HepG2 (cell line): ENCODE measurements around the gene SATB2.

Experiments used
- MTF1 ChIP-seq: sonication (generic); formaldehyde crosslinking; IDR thresholded peaks from 2 replicates; pipeline ENCODE4 v1.5.0; 2020; ENCODE audit warnings: missing genetic modification reagents
- MXI1 ChIP-seq: IDR thresholded peaks from 3 replicates; pipeline ENCODE4 v1.6.1; 2012; ENCODE audit warnings: low read depth, low read length, inconsistent platforms, borderline replicate concordance
- SALL2 ChIP-seq: sonication (generic); formaldehyde crosslinking; IDR thresholded peaks from 2 replicates; pipeline ENCODE4 v1.8.1; 2023; ENCODE audit warnings: mild to moderate bottlenecking, missing genetic modification reagents, inconsistent platforms
- ZFP36L1 ChIP-seq: sonication (generic); formaldehyde crosslinking; IDR thresholded peaks from 2 replicates; pipeline ENCODE4 v1.8.0; 2022; ENCODE audit warnings: mild to moderate bottlenecking, missing genetic modification reagents, moderate library complexity
- TF ChIP-seq, protein P1 (sequence below), 2 experiments: fragments of 450-650 bp in 1 of 2; sonication (generic) in 1 of 2; formaldehyde crosslinking in 1 of 2; IDR thresholded peaks; 2 replicates each; pipeline versions ENCODE4 v1.6.1 to v1.8.0; 2016 to 2022; ENCODE audit warnings: antibody characterized with exemption in 1 of 2, mild to moderate bottlenecking in 1 of 2, missing genetic modification reagents in 1 of 2
- TF ChIP-seq, protein P2 (sequence below): sonication (generic); formaldehyde crosslinking; IDR thresholded peaks from 2 replicates; pipeline ENCODE4 v1.5.0; 2020; ENCODE audit warnings: mild to moderate bottlenecking, missing genetic modification reagents, moderate library complexity

DNA sequence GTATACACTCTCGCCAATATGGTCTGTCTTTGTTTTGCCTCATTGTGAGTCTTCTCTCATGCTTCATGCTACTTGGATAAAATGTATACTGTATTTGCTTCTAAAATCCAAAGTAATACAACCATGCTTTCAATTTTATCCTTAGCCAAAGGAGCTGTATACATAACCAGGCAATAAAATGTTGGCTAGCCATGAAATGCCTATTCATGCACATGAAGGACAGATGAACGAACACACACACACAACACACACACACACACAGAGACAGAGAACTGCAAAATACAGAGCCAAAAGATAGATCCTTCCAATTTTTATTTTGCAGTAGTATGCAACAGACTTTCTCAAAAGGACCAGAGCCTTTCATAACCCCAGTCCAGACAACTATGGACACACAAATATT, 113.7 kb downstream of the SATB2 start:
- TF ChIP-seq, protein P1, sequence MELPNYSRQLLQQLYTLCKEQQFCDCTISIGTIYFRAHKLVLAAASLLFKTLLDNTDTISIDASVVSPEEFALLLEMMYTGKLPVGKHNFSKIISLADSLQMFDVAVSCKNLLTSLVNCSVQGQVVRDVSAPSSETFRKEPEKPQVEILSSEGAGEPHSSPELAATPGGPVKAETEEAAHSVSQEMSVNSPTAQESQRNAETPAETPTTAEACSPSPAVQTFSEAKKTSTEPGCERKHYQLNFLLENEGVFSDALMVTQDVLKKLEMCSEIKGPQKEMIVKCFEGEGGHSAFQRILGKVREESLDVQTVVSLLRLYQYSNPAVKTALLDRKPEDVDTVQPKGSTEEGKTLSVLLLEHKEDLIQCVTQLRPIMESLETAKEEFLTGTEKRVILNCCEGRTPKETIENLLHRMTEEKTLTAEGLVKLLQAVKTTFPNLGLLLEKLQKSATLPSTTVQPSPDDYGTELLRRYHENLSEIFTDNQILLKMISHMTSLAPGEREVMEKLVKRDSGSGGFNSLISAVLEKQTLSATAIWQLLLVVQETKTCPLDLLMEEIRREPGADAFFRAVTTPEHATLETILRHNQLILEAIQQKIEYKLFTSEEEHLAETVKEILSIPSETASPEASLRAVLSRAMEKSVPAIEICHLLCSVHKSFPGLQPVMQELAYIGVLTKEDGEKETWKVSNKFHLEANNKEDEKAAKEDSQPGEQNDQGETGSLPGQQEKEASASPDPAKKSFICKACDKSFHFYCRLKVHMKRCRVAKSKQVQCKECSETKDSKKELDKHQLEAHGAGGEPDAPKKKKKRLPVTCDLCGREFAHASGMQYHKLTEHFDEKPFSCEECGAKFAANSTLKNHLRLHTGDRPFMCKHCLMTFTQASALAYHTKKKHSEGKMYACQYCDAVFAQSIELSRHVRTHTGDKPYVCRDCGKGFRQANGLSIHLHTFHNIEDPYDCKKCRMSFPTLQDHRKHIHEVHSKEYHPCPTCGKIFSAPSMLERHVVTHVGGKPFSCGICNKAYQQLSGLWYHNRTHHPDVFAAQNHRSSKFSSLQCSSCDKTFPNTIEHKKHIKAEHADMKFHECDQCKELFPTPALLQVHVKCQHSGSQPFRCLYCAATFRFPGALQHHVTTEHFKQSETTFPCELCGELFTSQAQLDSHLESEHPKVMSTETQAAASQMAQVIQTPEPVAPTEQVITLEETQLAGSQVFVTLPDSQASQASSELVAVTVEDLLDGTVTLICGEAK (IDR thresholded peaks at IDR 0.05) = no peak
- TF ChIP-seq, protein P1 (CRISPR knock-in tag; IDR thresholded peaks at IDR 0.05) = no peak
- TF ChIP-seq, protein P2, sequence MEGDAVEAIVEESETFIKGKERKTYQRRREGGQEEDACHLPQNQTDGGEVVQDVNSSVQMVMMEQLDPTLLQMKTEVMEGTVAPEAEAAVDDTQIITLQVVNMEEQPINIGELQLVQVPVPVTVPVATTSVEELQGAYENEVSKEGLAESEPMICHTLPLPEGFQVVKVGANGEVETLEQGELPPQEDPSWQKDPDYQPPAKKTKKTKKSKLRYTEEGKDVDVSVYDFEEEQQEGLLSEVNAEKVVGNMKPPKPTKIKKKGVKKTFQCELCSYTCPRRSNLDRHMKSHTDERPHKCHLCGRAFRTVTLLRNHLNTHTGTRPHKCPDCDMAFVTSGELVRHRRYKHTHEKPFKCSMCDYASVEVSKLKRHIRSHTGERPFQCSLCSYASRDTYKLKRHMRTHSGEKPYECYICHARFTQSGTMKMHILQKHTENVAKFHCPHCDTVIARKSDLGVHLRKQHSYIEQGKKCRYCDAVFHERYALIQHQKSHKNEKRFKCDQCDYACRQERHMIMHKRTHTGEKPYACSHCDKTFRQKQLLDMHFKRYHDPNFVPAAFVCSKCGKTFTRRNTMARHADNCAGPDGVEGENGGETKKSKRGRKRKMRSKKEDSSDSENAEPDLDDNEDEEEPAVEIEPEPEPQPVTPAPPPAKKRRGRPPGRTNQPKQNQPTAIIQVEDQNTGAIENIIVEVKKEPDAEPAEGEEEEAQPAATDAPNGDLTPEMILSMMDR = no peak
- no peak for TF ChIP-seq MTF1
- TF ChIP-seq MXI1 = no peak
- TF ChIP-seq ZFP36L1 (CRISPR knock-in tag) = no peak
- no peak for TF ChIP-seq SALL2 (CRISPR knock-in tag)
